ENCODE data around the gene ALDH9A1.

- no peak for TF ChIP-seq CTCF (IDR thresholded peaks at IDR 0.05 in 4 of 5, conservative IDR thresholded peaks at IDR 0.05 in 1 of 5)
- TF ChIP-seq POLR2A (IDR thresholded peaks at IDR 0.05), result no peak
Observed at GRCh38 chr1:165695031-165695430, 3.3 kb downstream of the ALDH9A1 start.
